AML-193 (cell line): ENCODE measurements around the gene DCAF11.
A peak's percentile ranks its signal among the peaks of the same experiment; 100 is the strongest.

Experiments used
- DNase-seq, 2 experiments: peaks; one replicate each; lab custom pipeline; 2025; lab: John Stamatoyannopoulos, UW

Gene DCAF11

GRCh38 chr14:24139272-24139934 lies 24.8 kb downstream of the DCAF11 start:
- DNase-seq: no peak

GRCh38 chr14:24141097-24141880 lies 26.7 kb downstream of the DCAF11 start, which contains the start of gene EMC9:
EMC9 (minus strand) TSS chr14:24141591; CDS start chr14:24141304, 287 bp downstream.
- peak; percentile 96 to 97 for DNase-seq

GRCh38 chr14:24143511-24143910 lies 28.9 kb downstream of the DCAF11 start:
- DNase-seq: no peak

GRCh38 chr14:24144451-24144850 lies 29.9 kb downstream of the DCAF11 start:
- DNase-seq: no peak

GRCh38 chr14:24145219-24145618 lies 30.6 kb downstream of the DCAF11 start:
- no peak for DNase-seq

- peak in 1 of 2 experiments; percentile 11 for DNase-seq
Measured at GRCh38 chr14:24145690-24146452, 31.3 kb downstream of the DCAF11 start.

GRCh38 chr14:24146453-24146977 lies 31.9 kb downstream of the DCAF11 start, which contains the start of gene PSME2:
PSME2 (minus strand) TSS chr14:24146610; CDS start chr14:24146581, 29 bp downstream.
- DNase-seq: peak; percentile 91

GRCh38 chr14:24146978-24147760 lies 32.6 kb downstream of the DCAF11 start, which contains the start of gene RNF31:
RNF31 (plus strand) TSS chr14:24147498; CDS start chr14:24147699, 201 bp downstream.
- peak; percentile 97 for DNase-seq

GRCh38 chr14:24147761-24148428 lies 33.3 kb downstream of the DCAF11 start:
- DNase-seq: no peak

GRCh38 chr14:24149302-24149969 lies 34.9 kb downstream of the DCAF11 start:
- DNase-seq: no peak

GRCh38 chr14:24150061-24150460 lies 35.5 kb downstream of the DCAF11 start:
- DNase-seq: no peak

- no peak for DNase-seq
Measured at GRCh38 chr14:24150567-24150966, 36.0 kb downstream of the DCAF11 start.

GRCh38 chr14:24150993-24151392 lies 36.4 kb downstream of the DCAF11 start:
- DNase-seq: no peak

GRCh38 chr14:24151404-24152080 lies 37.0 kb downstream of the DCAF11 start:
- DNase-seq: no peak

- no peak for DNase-seq
Measured at GRCh38 chr14:24155100-24155499, 40.5 kb downstream of the DCAF11 start.

GRCh38 chr14:24156840-24157239 lies 42.3 kb downstream of the DCAF11 start:
- no peak for DNase-seq

GRCh38 chr14:24157331-24157730 lies 42.8 kb downstream of the DCAF11 start:
- DNase-seq: no peak

- DNase-seq: no peak
Measured at GRCh38 chr14:24159777-24160498, 45.4 kb downstream of the DCAF11 start.

GRCh38 chr14:24160499-24160849 lies 45.9 kb downstream of the DCAF11 start:
- DNase-seq: no peak
